A673 (cell line): ENCODE measurements around the gene CPPED1. TPM values are rescaled to one million over a fixed set of nuclear protein-coding genes. Genes with fewer than 3 reads are reported as not detected.

Experiments used
- BruUV-seq: library from RNA; stranded (reverse); fragments of 400-500 nt; replicated peaks from 2 replicates; lab custom pipeline; 2021; lab: Mats Ljungman, UMichigan
- CTCF ChIA-PET: fragments of 300-600 bp; sonication (Branson Sonifier 250); formaldehyde crosslinking; loops from one replicate; lab custom pipeline; 2022; ENCODE audit warnings: antibody characterized with exemption; lab: Charles Lee
- POLR2A ChIA-PET: fragments of 300-600 bp; sonication (Branson Sonifier 250); formaldehyde crosslinking; loops from one replicate; lab custom pipeline; 2022; ENCODE audit warnings: antibody characterized with exemption; ENCODE audit not compliant: low non-redundant PET; lab: Charles Lee
- DNase-seq: peaks from one replicate; pipeline ENCODE4 v3.0.0-alpha.2; 2015; ENCODE audit warnings: low spot score
- H3K27ac ChIP-seq: fragments of 200-600 bp; sonication (generic); 2 replicates; pipeline ENCODE4 v1.5.1; 2016; ENCODE audit warnings: mixed run types, low read depth, mild to moderate bottlenecking, mixed read lengths, antibody characterized with exemption, low read length; ENCODE audit not compliant: poor library complexity, severe bottlenecking
- H3K27me3 ChIP-seq: fragments of 200-600 bp; sonication (generic); replicated peaks from 2 replicates; pipeline ENCODE4 v1.6.1; 2017; ENCODE audit warnings: mixed run types, low read depth, mild to moderate bottlenecking, mixed read lengths, antibody characterized with exemption, low read length; ENCODE audit not compliant: insufficient read depth, poor library complexity
- H3K36me3 ChIP-seq: fragments of 200-600 bp; sonication (generic); 2 replicates; pipeline ENCODE4 v1.6.1; 2016; ENCODE audit warnings: mixed run types, mild to moderate bottlenecking, mixed read lengths, antibody characterized with exemption, low read length; ENCODE audit not compliant: insufficient read depth, poor library complexity, severe bottlenecking
- H3K4me1 ChIP-seq: fragments of 200-600 bp; sonication (generic); 2 replicates; pipeline ENCODE4 v1.6.1; 2017; ENCODE audit warnings: mixed run types, mild to moderate bottlenecking, mixed read lengths, antibody characterized with exemption, low read length; ENCODE audit not compliant: insufficient read depth, poor library complexity, severe bottlenecking
- H3K4me3 ChIP-seq: fragments of 200-600 bp; sonication (generic); 2 replicates; pipeline ENCODE4 v1.5.1; 2016; ENCODE audit warnings: low read depth, mixed run types, mild to moderate bottlenecking, mixed read lengths, low read length; ENCODE audit not compliant: poor library complexity, severe bottlenecking
- H3K9me3 ChIP-seq: fragments of 200-600 bp; sonication (generic); 2 replicates; pipeline ENCODE4 v1.6.1; 2016; ENCODE audit warnings: mixed run types, low read depth, mild to moderate bottlenecking, mixed read lengths, antibody characterized with exemption, low read length; ENCODE audit not compliant: poor library complexity, severe bottlenecking
- CTCF ChIP-seq: fragments of 300-800, 200-600 bp; sonication (generic); conservative IDR thresholded peaks from 2 replicates; pipeline ENCODE4 v1.5.1; 2017; ENCODE audit warnings: low read depth, mild to moderate bottlenecking, antibody characterized with exemption, low read length, moderate library complexity, mixed read lengths
- EZH2 ChIP-seq: fragments of 200-600 bp; sonication (generic); IDR thresholded peaks from 2 replicates; pipeline ENCODE4 v1.6.1; 2017; ENCODE audit warnings: borderline replicate concordance, low read depth, mild to moderate bottlenecking, mixed read lengths, antibody characterized with exemption, low read length; ENCODE audit not compliant: poor library complexity, severe bottlenecking
- intact Hi-C: fragments of 100-400 bp; cut with micrococcal nuclease; formaldehyde crosslinking; loops from one replicate; pipeline ENCODE4 v1.10.0; 2022; ENCODE audit not compliant: unreplicated experiment
- total RNA-seq: library from RNA; stranded (reverse); gene quantifications from 2 replicates; pipeline ENCODE4 v1.2.3, GENCODE V29; 2021

Gene CPPED1
- total RNA-seq, 1 experiment from 2014 or later, result 0.90 TPM

GRCh38 chr16:12703935-12704334 lies 99.8 kb downstream of the CPPED1 start:
- no TSS peak for BruUV-seq
- Histone ChIP-seq H3K36me3 (no peaks in the 10 kb centered on the region), H3K4me1 (no peaks in the 10 kb centered on the region), H3K27me3 (no peaks in the 10 kb centered on the region), H3K9me3 (no peaks in the 10 kb centered on the region), H3K27ac (no peak overlapping the region), H3K4me3 (no peak overlapping the region)
- ChIA-PET POLR2A (no interaction called here), CTCF (no interaction called here)
- no peak for DNase-seq
- TF ChIP-seq CTCF, result no peak
- no peak for TF ChIP-seq EZH2
- intact Hi-C loops, result no loop called here

- H3K4me3 ChIP-seq, result no peak overlapping the region
- intact Hi-C loops, result no loop called here
- ChIA-PET POLR2A (no interaction called here), CTCF (no interaction called here)
- no peak for DNase-seq
- H3K36me3 ChIP-seq, result no peaks in the 10 kb centered on the region
- H3K27me3 ChIP-seq, result no peaks in the 10 kb centered on the region
- no peak for TF ChIP-seq EZH2
- TF ChIP-seq CTCF, result no peak
- BruUV-seq, result no TSS peak
- no peaks in the 10 kb centered on the region for H3K9me3 ChIP-seq
- H3K4me1 ChIP-seq, result no peaks in the 10 kb centered on the region
- no peak overlapping the region for H3K27ac ChIP-seq
Measured at GRCh38 chr16:12700161-12700560, 103.5 kb downstream of the CPPED1 start.

- no TSS peak for BruUV-seq
- Histone ChIP-seq H3K27ac (no peak overlapping the region), H3K36me3 (no peaks in the 10 kb centered on the region), H3K27me3 (no peaks in the 10 kb centered on the region), H3K9me3 (no peaks in the 10 kb centered on the region), H3K4me1 (no peaks in the 10 kb centered on the region), H3K4me3 (no peak overlapping the region)
- intact Hi-C loops, result no loop called here
- no peak for DNase-seq
- TF ChIP-seq CTCF, result no peak
- no peak for TF ChIP-seq EZH2
- POLR2A ChIA-PET, result no interaction called here
- CTCF ChIA-PET, result no interaction called here
Measured at GRCh38 chr16:12699161-12699560, 104.5 kb downstream of the CPPED1 start.
